Natural killer cell treated with Interleukin-12 subunit alpha and Interleukin-12 subunit beta and Interleukin-15 and Interleukin-18, amount 100 ng/mL, for 72 hours (primary cell): ENCODE measurements around the gene ZNF764. TPM values are rescaled to one million over a fixed set of nuclear protein-coding genes. Genes with fewer than 3 reads are reported as not detected.

Experiments
- ATAC-seq, 2 donors: fragments of 150-1000 bp; cut with Tn5 transposase in 1 of 2; sonication (Bioruptor Pico), chemical (Tn5 transposase) in 1 of 2; 2 replicates each; pipeline ENCODE4 v1.10.0; 2021
- DNase-seq: peaks from one replicate; pipeline ENCODE4 v3.0.0; 2022; ENCODE audit warnings: low spot score
- H3K27ac Mint-ChIP-seq, 2 donors: 1 replicate in 1 of 2; 2 replicates in 1 of 2; pipeline ENCODE4 v1.8.0; 2022; ENCODE audit warnings: mixed read lengths in 2 of 2, mild to moderate bottlenecking in 1 of 2, moderate library complexity in 1 of 2
- H3K27me3 Mint-ChIP-seq, 2 donors: 1 replicate in 1 of 2; 2 replicates in 1 of 2; pipeline ENCODE4 v1.8.0; 2022; ENCODE audit warnings: mixed read lengths in 2 of 2
- H3K36me3 Mint-ChIP-seq: one replicate; pipeline ENCODE4 v1.8.0; 2022; ENCODE audit warnings: mixed read lengths
- H3K4me1 Mint-ChIP-seq, 2 donors: 1 replicate in 1 of 2; 2 replicates in 1 of 2; pipeline ENCODE4 v1.8.0; 2022; ENCODE audit warnings: low read depth in 2 of 2, mixed read lengths in 2 of 2, mild to moderate bottlenecking in 1 of 2
- H3K4me3 Mint-ChIP-seq: one replicate; pipeline ENCODE4 v1.8.0; 2022; ENCODE audit warnings: mixed read lengths
- H3K9me3 Mint-ChIP-seq: 2 replicates; pipeline ENCODE4 v1.8.0; 2022; ENCODE audit warnings: mixed read lengths
- total RNA-seq, 2 donors: library from RNA; stranded (reverse); gene quantifications; one replicate each; pipeline ENCODE4 v1.2.3, GENCODE V29; 2022

Gene ZNF764
- total RNA-seq, 2 donors from 2014 or later = 14.9 to 22.9 TPM

GRCh38 chr16:30534368-30535105 is 23.6 kb downstream of the ZNF764 start, which contains the start of gene ZNF747:
ZNF747 (minus strand) TSS chr16:30534858; CDS start chr16:30534679, 179 bp downstream.
- Mint-ChIP-seq H3K27ac (peak within 1 kb of the TSS; percentile 94 to 96), H3K4me3 (peak within 1 kb of the TSS; percentile 97), H3K4me1 (peaks cover 24 to 32% of the 10 kb centered on the region in 2 donors), H3K27me3 (no peaks in the 10 kb centered on the region), H3K9me3 (no peaks in the 10 kb centered on the region), H3K36me3 (no peaks in the 10 kb centered on the region)
- peak; percentile 85 to 91 for ATAC-seq
- peak; percentile 89 for DNase-seq

- DNase-seq = no peak
These were observed 24.3 kb downstream of the ZNF764 start for GRCh38 chr16:30533748-30534367.

GRCh38 chr16:30533146-30533522 is 25.0 kb downstream of the ZNF764 start:
- no peaks in the 10 kb centered on the region for H3K27me3 Mint-ChIP-seq
- ATAC-seq = no peak

More at GRCh38 chr16:30533748-30534367, 24.3 kb downstream of the ZNF764 start:
- Mint-ChIP-seq H3K4me3 (peak overlapping the region; percentile 97), H3K4me1 (peaks cover 24 to 32% of the 10 kb centered on the region in 2 donors), H3K27ac (peak overlapping the region; percentile 94 to 96), H3K9me3 (no peaks in the 10 kb centered on the region), H3K36me3 (no peaks in the 10 kb centered on the region), H3K27me3 (no peaks in the 10 kb centered on the region)
- peak; percentile 1 to 14 for ATAC-seq

GRCh38 chr16:30532285-30533145 is 25.7 kb downstream of the ZNF764 start:
- peak overlapping the region; percentile 97 for H3K4me3 Mint-ChIP-seq
- H3K4me1 Mint-ChIP-seq = peaks cover 30 to 41% of the 10 kb centered on the region in 2 donors
- no peaks in the 10 kb centered on the region for H3K9me3 Mint-ChIP-seq
- H3K27me3 Mint-ChIP-seq = no peaks in the 10 kb centered on the region
- no peak for ATAC-seq
- H3K27ac Mint-ChIP-seq = peak overlapping the region; percentile 94 to 96
- no peak for DNase-seq
- no peaks in the 10 kb centered on the region for H3K36me3 Mint-ChIP-seq

More at GRCh38 chr16:30533146-30533522, 25.0 kb downstream of the ZNF764 start:
- peak overlapping the region; percentile 94 to 96 for H3K27ac Mint-ChIP-seq
- no peak for DNase-seq
- peak overlapping the region; percentile 97 for H3K4me3 Mint-ChIP-seq
- H3K4me1 Mint-ChIP-seq = peaks cover 24 to 35% of the 10 kb centered on the region in 2 donors
- no peaks in the 10 kb centered on the region for H3K9me3 Mint-ChIP-seq
- no peaks in the 10 kb centered on the region for H3K36me3 Mint-ChIP-seq

GRCh38 chr16:30530163-30531037 is 27.8 kb downstream of the ZNF764 start:
- peak overlapping the region; percentile 71 to 91 for H3K27ac Mint-ChIP-seq
- no peaks in the 10 kb centered on the region for H3K27me3 Mint-ChIP-seq
- no peaks in the 10 kb centered on the region for H3K9me3 Mint-ChIP-seq
- ATAC-seq (no peak), DNase-seq (no peak)
- no peaks in the 10 kb centered on the region for H3K36me3 Mint-ChIP-seq
- peaks cover 23 to 36% of the 10 kb centered on the region in 2 donors for H3K4me1 Mint-ChIP-seq
- H3K4me3 Mint-ChIP-seq = peak overlapping the region; percentile 45

GRCh38 chr16:30528799-30529457 is 29.2 kb downstream of the ZNF764 start:
- Mint-ChIP-seq H3K4me1 (peaks cover 17 to 35% of the 10 kb centered on the region in 2 donors), H3K9me3 (no peaks in the 10 kb centered on the region), H3K36me3 (no peaks in the 10 kb centered on the region), H3K27ac (peak overlapping the region; percentile 26 to 91), H3K4me3 (no peak overlapping the region), H3K27me3 (no peaks in the 10 kb centered on the region)
- DNase-seq (no peak), ATAC-seq (no peak)

- no peak for ATAC-seq
- Mint-ChIP-seq H3K36me3 (no peaks in the 10 kb centered on the region), H3K27me3 (no peaks in the 10 kb centered on the region), H3K27ac (peak overlapping the region; percentile 79 to 91), H3K9me3 (no peaks in the 10 kb centered on the region), H3K4me3 (peak overlapping the region; percentile 81), H3K4me1 (peaks cover 14 to 31% of the 10 kb centered on the region in 2 donors)
- DNase-seq = no peak
These were observed 30.5 kb downstream of the ZNF764 start for GRCh38 chr16:30527635-30528178.

- Mint-ChIP-seq H3K4me3 (peak overlapping the region; percentile 81), H3K4me1 (peaks cover 19 to 34% of the 10 kb centered on the region in 2 donors), H3K36me3 (peaks cover 6% of the 10 kb centered on the region), H3K9me3 (no peaks in the 10 kb centered on the region), H3K27me3 (no peaks in the 10 kb centered on the region), H3K27ac (peak overlapping the region; percentile 79 to 91)
- ATAC-seq (peak; percentile 92 to 94), DNase-seq (peak; percentile 99)
These were observed 31.1 kb downstream of the ZNF764 start for GRCh38 chr16:30526823-30527634.

- peak; percentile 61 to 72 for ATAC-seq
- peak; percentile 75 for DNase-seq
These were observed 31.9 kb downstream of the ZNF764 start, which contains the start of gene ZNF768 for GRCh38 chr16:30526137-30526822. ZNF768 (minus strand) TSS chr16:30526566; CDS start chr16:30526413, 153 bp downstream.

GRCh38 chr16:30525844-30526136 is 32.4 kb downstream of the ZNF764 start:
- Mint-ChIP-seq H3K4me1 (peaks cover 21 to 30% of the 10 kb centered on the region in 2 donors), H3K27me3 (no peaks in the 10 kb centered on the region), H3K27ac (peak overlapping the region in 1 of 2 donors; percentile 60), H3K4me3 (peak overlapping the region; percentile 75), H3K9me3 (no peaks in the 10 kb centered on the region), H3K36me3 (peaks cover 7% of the 10 kb centered on the region)
- DNase-seq = no peak
- ATAC-seq = no peak

More at GRCh38 chr16:30526137-30526822, 31.9 kb downstream of the ZNF764 start, which contains the start of gene ZNF768:
- Mint-ChIP-seq H3K36me3 (peaks cover 7% of the 10 kb centered on the region), H3K4me1 (peaks cover 21 to 34% of the 10 kb centered on the region in 2 donors), H3K27ac (peak within 1 kb of the TSS; percentile 79 to 91), H3K27me3 (no peaks in the 10 kb centered on the region), H3K9me3 (no peaks in the 10 kb centered on the region), H3K4me3 (peak within 1 kb of the TSS; percentile 81)
